GM23338 (cell line): ENCODE results near the gene IL20. TPM values are rescaled to one million over a fixed set of nuclear protein-coding genes. Genes with fewer than 3 reads are reported as not detected.

Source experiments
- ATAC-seq: fragments of 200-7000 bp; cut with Tn5 transposase; 3 replicates; pipeline ENCODE4 v1.9.1; 2020
- DNase-seq: peaks from one replicate; pipeline ENCODE4 v3.0.0-alpha.2; 2015; ENCODE audit warnings: low spot score
- H2AFZ ChIP-seq: fragments of 200-600 bp; sonication (generic); 2 replicates; pipeline ENCODE4 v1.8.0; 2016; ENCODE audit warnings: antibody characterized with exemption, mild to moderate bottlenecking, moderate library complexity
- H3F3A ChIP-seq: fragments of 200-600 bp; sonication (generic); replicated peaks from 2 replicates; pipeline ENCODE4 v1.8.0; 2017; ENCODE audit warnings: antibody characterized with exemption, mixed run types, low read depth
- H3K27ac ChIP-seq: fragments of 200-600 bp; sonication (generic); 2 replicates; pipeline ENCODE4 v1.6.1; 2016; ENCODE audit warnings: low read depth
- H3K27me3 ChIP-seq: fragments of 200-600 bp; sonication (generic); 2 replicates; pipeline ENCODE4 v1.8.0; 2016; ENCODE audit warnings: mild to moderate bottlenecking, mixed run types, moderate library complexity; ENCODE audit not compliant: insufficient read depth
- H3K36me3 ChIP-seq: fragments of 200-600 bp; sonication (generic); 2 replicates; pipeline ENCODE4 v1.8.0; 2016; ENCODE audit warnings: mild to moderate bottlenecking; ENCODE audit not compliant: insufficient read depth
- H3K4me1 ChIP-seq: fragments of 200-600 bp; sonication (generic); 2 replicates; pipeline ENCODE4 v1.8.0; 2016; ENCODE audit warnings: mild to moderate bottlenecking, moderate library complexity; ENCODE audit not compliant: insufficient read depth
- H3K4me2 ChIP-seq: fragments of 200-600 bp; sonication (generic); 2 replicates; pipeline ENCODE4 v1.7.1; 2017; ENCODE audit warnings: mixed run types
- H3K4me3 ChIP-seq: fragments of 200-600 bp; sonication (generic); 2 replicates; pipeline ENCODE4 v1.6.1; 2016; ENCODE audit warnings: mixed run types
- H3K79me2 ChIP-seq: fragments of 200-600 bp; sonication (generic); replicated peaks from 2 replicates; pipeline ENCODE4 v1.8.0; 2017; ENCODE audit warnings: mild to moderate bottlenecking; ENCODE audit not compliant: insufficient read depth
- H3K9me2 ChIP-seq: fragments of 200-600 bp; sonication (generic); 2 replicates; pipeline ENCODE4 v1.8.0; 2017; ENCODE audit not compliant: insufficient read depth
- H4K20me1 ChIP-seq: fragments of 200-600 bp; sonication (generic); replicated peaks from 2 replicates; pipeline ENCODE4 v1.8.0; 2017; ENCODE audit warnings: mild to moderate bottlenecking; ENCODE audit not compliant: insufficient read depth
- H3K27ac Mint-ChIP-seq: 2 replicates; pipeline ENCODE4 v1.8.0; 2020; ENCODE audit warnings: inconsistent platforms, mild to moderate bottlenecking, moderate library complexity, mixed read lengths
- H3K27me3 Mint-ChIP-seq: 3 replicates; pipeline ENCODE4 v1.8.0; 2022; ENCODE audit warnings: low read depth, mild to moderate bottlenecking, moderate library complexity, mixed read lengths, inconsistent platforms; ENCODE audit not compliant: insufficient read depth, poor library complexity
- H3K36me3 Mint-ChIP-seq: 3 replicates; pipeline ENCODE4 v1.8.0; 2021; ENCODE audit warnings: low read depth, mild to moderate bottlenecking, inconsistent platforms, moderate library complexity, mixed read lengths
- H3K4me1 Mint-ChIP-seq: 3 replicates; pipeline ENCODE4 v1.8.0; 2020; ENCODE audit warnings: mild to moderate bottlenecking, inconsistent platforms, mixed read lengths
- H3K4me3 Mint-ChIP-seq: 3 replicates; pipeline ENCODE4 v1.8.0; 2021; ENCODE audit warnings: moderate library complexity, mild to moderate bottlenecking, inconsistent platforms, mixed read lengths
- H3K9me3 Mint-ChIP-seq: 3 replicates; pipeline ENCODE4 v1.8.0; 2020; ENCODE audit warnings: moderate library complexity, mild to moderate bottlenecking, inconsistent platforms, mixed read lengths
- CREB1 ChIP-seq: fragments of 250-450 bp; sonication (Bioruptor Pico); IDR thresholded peaks from 2 replicates; pipeline ENCODE4 v1.5.0; 2020; ENCODE audit warnings: low read depth, mild to moderate bottlenecking, moderate library complexity
- EZH2 ChIP-seq: fragments of 200-600 bp; sonication (generic); IDR thresholded peaks from one replicate; pipeline ENCODE4 v1.8.0; 2017; ENCODE audit warnings: antibody characterized with exemption, mild to moderate bottlenecking, low read depth; ENCODE audit not compliant: unreplicated experiment
- EZH2phosphoT487 ChIP-seq: fragments of 200-600 bp; sonication (generic); IDR thresholded peaks from one replicate; pipeline ENCODE4 v1.8.1; 2018; ENCODE audit warnings: antibody characterized with exemption; ENCODE audit not compliant: unreplicated experiment
- JUNB ChIP-seq: IDR thresholded peaks from one replicate; pipeline ENCODE4 v1.6.1; 2016; ENCODE audit warnings: antibody characterized with exemption; ENCODE audit not compliant: unreplicated experiment
- POLR2AphosphoS5 ChIP-seq: IDR thresholded peaks from 2 replicates; pipeline ENCODE4 v1.6.1; 2016; ENCODE audit warnings: antibody characterized with exemption, low read depth
- STAT1 ChIP-seq: IDR thresholded peaks from one replicate; pipeline ENCODE4 v1.6.1; 2016; ENCODE audit warnings: antibody characterized with exemption; ENCODE audit not compliant: unreplicated experiment
- ZNF114 ChIP-seq: fragments of 250-450 bp; sonication (Bioruptor Pico); IDR thresholded peaks from 2 replicates; pipeline ENCODE4 v1.5.0; 2020; ENCODE audit warnings: mild to moderate bottlenecking, moderate library complexity
- ZNF331 ChIP-seq: fragments of 250-450 bp; sonication (Bioruptor Pico); IDR thresholded peaks from 2 replicates; pipeline ENCODE4 v1.5.0; 2020; ENCODE audit warnings: low read depth, mild to moderate bottlenecking, moderate library complexity
- polyA plus RNA-seq: library from polyadenylated mRNA; unstranded; fragments of >200 nt; fragmentation: Nextera tagmentation; extraction: Ambion mirVana; gene quantifications from 2 replicates; pipeline ENCODE4 v1.2.1, GENCODE V29; 2016
- total RNA-seq: library from RNA; depleted of rRNA; stranded (reverse); fragments of >200 nt; shearing (Covaris generic); gene quantifications from 2 replicates; pipeline ENCODE4 v1.2.3, GENCODE V29; 2014
- TF ChIP-seq, protein P1 (sequence below): IDR thresholded peaks from one replicate; pipeline ENCODE4 v1.6.1; 2018; ENCODE audit warnings: antibody characterized with exemption; ENCODE audit not compliant: unreplicated experiment
- TF ChIP-seq, protein P2 (sequence below): IDR thresholded peaks from 2 replicates; pipeline ENCODE4 v1.6.1; 2016; ENCODE audit warnings: antibody characterized with exemption
- TF ChIP-seq, protein P3 (sequence below), 2 experiments: fragments of 200-600 bp in 1 of 2; sonication (generic) in 1 of 2; conservative IDR thresholded peaks; 2 replicates each; pipeline versions ENCODE4 v1.5.1 to v1.6.1; 2016 to 2017; ENCODE audit warnings: antibody characterized with exemption in 2 of 2, low read depth in 2 of 2, mild to moderate bottlenecking in 2 of 2, moderate library complexity in 1 of 2
- TF ChIP-seq, protein P4 (sequence below): fragments of 250-450 bp; sonication (Bioruptor Pico); IDR thresholded peaks from 2 replicates; pipeline ENCODE4 v1.5.0; 2020; ENCODE audit warnings: mild to moderate bottlenecking, moderate library complexity

IL20 gene
- total and polyA plus RNA-seq, 2 experiments from 2014 or later = not detected

DNA sequence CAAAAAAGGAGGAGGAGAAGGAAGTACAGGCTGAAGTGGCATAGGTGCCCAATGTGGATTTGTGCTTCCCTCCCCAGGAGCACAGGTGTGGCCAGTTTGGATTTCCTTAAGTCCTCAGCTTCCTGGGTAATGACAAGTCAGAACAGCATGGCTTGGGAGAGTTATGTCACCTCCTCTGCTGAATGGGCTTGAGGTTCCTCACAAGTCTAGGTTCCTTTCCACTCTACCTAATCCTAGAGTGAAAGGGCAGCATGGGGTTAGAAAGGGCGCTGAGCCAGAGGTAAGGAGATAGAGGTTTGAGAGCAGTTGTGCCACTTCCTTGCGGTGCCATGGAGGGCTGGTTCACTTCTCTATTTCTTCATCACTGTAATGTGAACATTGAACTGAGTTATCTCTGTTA is 35.5 kb upstream of the IL20 start (continued):
- TF ChIP-seq, protein P1, sequence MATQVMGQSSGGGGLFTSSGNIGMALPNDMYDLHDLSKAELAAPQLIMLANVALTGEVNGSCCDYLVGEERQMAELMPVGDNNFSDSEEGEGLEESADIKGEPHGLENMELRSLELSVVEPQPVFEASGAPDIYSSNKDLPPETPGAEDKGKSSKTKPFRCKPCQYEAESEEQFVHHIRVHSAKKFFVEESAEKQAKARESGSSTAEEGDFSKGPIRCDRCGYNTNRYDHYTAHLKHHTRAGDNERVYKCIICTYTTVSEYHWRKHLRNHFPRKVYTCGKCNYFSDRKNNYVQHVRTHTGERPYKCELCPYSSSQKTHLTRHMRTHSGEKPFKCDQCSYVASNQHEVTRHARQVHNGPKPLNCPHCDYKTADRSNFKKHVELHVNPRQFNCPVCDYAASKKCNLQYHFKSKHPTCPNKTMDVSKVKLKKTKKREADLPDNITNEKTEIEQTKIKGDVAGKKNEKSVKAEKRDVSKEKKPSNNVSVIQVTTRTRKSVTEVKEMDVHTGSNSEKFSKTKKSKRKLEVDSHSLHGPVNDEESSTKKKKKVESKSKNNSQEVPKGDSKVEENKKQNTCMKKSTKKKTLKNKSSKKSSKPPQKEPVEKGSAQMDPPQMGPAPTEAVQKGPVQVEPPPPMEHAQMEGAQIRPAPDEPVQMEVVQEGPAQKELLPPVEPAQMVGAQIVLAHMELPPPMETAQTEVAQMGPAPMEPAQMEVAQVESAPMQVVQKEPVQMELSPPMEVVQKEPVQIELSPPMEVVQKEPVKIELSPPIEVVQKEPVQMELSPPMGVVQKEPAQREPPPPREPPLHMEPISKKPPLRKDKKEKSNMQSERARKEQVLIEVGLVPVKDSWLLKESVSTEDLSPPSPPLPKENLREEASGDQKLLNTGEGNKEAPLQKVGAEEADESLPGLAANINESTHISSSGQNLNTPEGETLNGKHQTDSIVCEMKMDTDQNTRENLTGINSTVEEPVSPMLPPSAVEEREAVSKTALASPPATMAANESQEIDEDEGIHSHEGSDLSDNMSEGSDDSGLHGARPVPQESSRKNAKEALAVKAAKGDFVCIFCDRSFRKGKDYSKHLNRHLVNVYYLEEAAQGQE = no peak

DNA sequence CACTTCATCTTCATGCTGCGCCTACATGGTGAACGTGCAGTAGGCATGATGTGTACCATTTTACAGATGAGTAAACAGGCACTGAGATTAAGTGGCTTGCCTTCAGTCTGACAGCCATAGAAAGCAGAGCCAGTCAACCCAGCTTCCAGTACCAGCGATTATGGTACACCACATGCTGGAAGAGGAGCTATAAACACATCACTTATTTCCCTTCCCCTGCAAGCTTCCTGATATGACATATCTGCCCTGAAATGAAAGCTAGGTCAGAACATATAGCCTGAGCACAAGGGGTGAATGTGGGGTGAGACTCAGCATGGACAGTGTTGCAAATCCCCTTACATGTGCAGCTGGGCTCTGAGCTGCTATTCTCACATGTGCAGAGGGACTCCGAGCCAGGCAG is 33.8 kb upstream of the IL20 start:
- no peak overlapping the region for H3K4me2 ChIP-seq
- peaks cover 1% of the 10 kb centered on the region for H3K27me3 Mint-ChIP-seq
- no peaks in the 10 kb centered on the region for H4K20me1 ChIP-seq
- H3K36me3 Mint-ChIP-seq = no peaks in the 10 kb centered on the region
- no peak overlapping the region for H3K27ac ChIP-seq
- H3F3A ChIP-seq = no peaks in the 10 kb centered on the region
- no peaks in the 10 kb centered on the region for H3K79me2 ChIP-seq
- DNase-seq = no peak
- H3K4me3 ChIP-seq = no peak overlapping the region
- H3K4me1 ChIP-seq = no peaks in the 10 kb centered on the region; the same call in 1 of the 2 replicates
- H3K27me3 ChIP-seq = no peaks in the 10 kb centered on the region
- ATAC-seq = no peak
- H3K4me1 Mint-ChIP-seq = peaks cover 5% of the 10 kb centered on the region; the same call in 1 of the 3 replicates
- H3K9me3 Mint-ChIP-seq = no peaks in the 10 kb centered on the region
- no peak overlapping the region for H3K4me3 Mint-ChIP-seq
- no peak overlapping the region for H2AFZ ChIP-seq
- no peaks in the 10 kb centered on the region for H3K36me3 ChIP-seq
- no peak overlapping the region for H3K27ac Mint-ChIP-seq
- H3K9me2 ChIP-seq = no peaks in the 10 kb centered on the region
- no peak for TF ChIP-seq STAT1
- TF ChIP-seq, protein P2, sequence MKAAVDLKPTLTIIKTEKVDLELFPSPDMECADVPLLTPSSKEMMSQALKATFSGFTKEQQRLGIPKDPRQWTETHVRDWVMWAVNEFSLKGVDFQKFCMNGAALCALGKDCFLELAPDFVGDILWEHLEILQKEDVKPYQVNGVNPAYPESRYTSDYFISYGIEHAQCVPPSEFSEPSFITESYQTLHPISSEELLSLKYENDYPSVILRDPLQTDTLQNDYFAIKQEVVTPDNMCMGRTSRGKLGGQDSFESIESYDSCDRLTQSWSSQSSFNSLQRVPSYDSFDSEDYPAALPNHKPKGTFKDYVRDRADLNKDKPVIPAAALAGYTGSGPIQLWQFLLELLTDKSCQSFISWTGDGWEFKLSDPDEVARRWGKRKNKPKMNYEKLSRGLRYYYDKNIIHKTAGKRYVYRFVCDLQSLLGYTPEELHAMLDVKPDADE = no peak
- TF ChIP-seq ZNF114 = no peak
- no peak for TF ChIP-seq POLR2AphosphoS5
- TF ChIP-seq EZH2phosphoT487 = no peak
- TF ChIP-seq JUNB = no peak
- TF ChIP-seq, protein P3, sequence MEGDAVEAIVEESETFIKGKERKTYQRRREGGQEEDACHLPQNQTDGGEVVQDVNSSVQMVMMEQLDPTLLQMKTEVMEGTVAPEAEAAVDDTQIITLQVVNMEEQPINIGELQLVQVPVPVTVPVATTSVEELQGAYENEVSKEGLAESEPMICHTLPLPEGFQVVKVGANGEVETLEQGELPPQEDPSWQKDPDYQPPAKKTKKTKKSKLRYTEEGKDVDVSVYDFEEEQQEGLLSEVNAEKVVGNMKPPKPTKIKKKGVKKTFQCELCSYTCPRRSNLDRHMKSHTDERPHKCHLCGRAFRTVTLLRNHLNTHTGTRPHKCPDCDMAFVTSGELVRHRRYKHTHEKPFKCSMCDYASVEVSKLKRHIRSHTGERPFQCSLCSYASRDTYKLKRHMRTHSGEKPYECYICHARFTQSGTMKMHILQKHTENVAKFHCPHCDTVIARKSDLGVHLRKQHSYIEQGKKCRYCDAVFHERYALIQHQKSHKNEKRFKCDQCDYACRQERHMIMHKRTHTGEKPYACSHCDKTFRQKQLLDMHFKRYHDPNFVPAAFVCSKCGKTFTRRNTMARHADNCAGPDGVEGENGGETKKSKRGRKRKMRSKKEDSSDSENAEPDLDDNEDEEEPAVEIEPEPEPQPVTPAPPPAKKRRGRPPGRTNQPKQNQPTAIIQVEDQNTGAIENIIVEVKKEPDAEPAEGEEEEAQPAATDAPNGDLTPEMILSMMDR (conservative IDR thresholded peaks at IDR 0.05; ENCODE audit: low read depth in 2 of 2) = no peak
- no peak for TF ChIP-seq ZNF331 (CRISPR knock-in tag)
- TF ChIP-seq, protein P4, sequence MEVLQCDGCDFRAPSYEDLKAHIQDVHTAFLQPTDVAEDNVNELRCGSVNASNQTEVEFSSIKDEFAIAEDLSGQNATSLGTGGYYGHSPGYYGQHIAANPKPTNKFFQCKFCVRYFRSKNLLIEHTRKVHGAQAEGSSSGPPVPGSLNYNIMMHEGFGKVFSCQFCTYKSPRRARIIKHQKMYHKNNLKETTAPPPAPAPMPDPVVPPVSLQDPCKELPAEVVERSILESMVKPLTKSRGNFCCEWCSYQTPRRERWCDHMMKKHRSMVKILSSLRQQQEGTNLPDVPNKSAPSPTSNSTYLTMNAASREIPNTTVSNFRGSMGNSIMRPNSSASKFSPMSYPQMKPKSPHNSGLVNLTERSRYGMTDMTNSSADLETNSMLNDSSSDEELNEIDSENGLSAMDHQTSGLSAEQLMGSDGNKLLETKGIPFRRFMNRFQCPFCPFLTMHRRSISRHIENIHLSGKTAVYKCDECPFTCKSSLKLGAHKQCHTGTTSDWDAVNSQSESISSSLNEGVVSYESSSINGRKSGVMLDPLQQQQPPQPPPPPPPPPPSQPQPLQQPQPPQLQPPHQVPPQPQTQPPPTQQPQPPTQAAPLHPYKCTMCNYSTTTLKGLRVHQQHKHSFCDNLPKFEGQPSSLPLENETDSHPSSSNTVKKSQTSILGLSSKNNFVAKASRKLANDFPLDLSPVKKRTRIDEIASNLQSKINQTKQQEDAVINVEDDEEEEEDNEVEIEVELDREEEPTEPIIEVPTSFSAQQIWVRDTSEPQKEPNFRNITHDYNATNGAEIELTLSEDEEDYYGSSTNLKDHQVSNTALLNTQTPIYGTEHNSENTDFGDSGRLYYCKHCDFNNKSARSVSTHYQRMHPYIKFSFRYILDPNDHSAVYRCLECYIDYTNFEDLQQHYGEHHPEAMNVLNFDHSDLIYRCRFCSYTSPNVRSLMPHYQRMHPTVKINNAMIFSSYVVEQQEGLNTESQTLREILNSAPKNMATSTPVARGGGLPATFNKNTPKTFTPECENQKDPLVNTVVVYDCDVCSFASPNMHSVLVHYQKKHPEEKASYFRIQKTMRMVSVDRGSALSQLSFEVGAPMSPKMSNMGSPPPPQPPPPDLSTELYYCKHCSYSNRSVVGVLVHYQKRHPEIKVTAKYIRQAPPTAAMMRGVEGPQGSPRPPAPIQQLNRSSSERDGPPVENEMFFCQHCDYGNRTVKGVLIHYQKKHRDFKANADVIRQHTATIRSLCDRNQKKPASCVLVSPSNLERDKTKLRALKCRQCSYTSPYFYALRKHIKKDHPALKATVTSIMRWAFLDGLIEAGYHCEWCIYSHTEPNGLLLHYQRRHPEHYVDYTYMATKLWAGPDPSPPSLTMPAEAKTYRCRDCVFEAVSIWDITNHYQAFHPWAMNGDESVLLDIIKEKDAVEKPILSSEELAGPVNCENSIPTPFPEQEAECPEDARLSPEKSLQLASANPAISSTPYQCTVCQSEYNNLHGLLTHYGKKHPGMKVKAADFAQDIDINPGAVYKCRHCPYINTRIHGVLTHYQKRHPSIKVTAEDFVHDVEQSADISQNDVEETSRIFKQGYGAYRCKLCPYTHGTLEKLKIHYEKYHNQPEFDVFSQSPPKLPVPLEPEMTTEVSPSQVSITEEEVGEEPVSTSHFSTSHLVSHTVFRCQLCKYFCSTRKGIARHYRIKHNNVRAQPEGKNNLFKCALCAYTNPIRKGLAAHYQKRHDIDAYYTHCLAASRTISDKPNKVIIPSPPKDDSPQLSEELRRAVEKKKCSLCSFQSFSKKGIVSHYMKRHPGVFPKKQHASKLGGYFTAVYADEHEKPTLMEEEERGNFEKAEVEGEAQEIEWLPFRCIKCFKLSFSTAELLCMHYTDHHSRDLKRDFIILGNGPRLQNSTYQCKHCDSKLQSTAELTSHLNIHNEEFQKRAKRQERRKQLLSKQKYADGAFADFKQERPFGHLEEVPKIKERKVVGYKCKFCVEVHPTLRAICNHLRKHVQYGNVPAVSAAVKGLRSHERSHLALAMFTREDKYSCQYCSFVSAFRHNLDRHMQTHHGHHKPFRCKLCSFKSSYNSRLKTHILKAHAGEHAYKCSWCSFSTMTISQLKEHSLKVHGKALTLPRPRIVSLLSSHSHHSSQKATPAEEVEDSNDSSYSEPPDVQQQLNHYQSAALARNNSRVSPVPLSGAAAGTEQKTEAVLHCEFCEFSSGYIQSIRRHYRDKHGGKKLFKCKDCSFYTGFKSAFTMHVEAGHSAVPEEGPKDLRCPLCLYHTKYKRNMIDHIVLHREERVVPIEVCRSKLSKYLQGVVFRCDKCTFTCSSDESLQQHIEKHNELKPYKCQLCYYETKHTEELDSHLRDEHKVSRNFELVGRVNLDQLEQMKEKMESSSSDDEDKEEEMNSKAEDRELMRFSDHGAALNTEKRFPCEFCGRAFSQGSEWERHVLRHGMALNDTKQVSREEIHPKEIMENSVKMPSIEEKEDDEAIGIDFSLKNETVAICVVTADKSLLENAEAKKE = no peak
- TF ChIP-seq EZH2 = no peak
- TF ChIP-seq CREB1 (CRISPR knock-in tag) = no peak
